HEK293 (cell line): ENCODE measurements around the gene TMEM9B.

Source experiments
- CTCF ChIA-PET: fragments of 350-600 bp; formaldehyde crosslinking; extraction: SDS; loops from one replicate; lab custom pipeline; 2021; ENCODE audit warnings: antibody characterized with exemption; lab: Yijun Ruan, JAX
- POLR2A ChIA-PET: fragments of 300-600 bp; formaldehyde crosslinking; extraction: SDS; loops from one replicate; lab custom pipeline; 2020; ENCODE audit warnings: antibody characterized with exemption, inconsistent platforms; lab: Yijun Ruan, JAX
- H3K27ac ChIP-seq: fragments of 200-500 bp; sonication (Bioruptor generic); 2 replicates; pipeline ENCODE4 v1.5.1; 2014; ENCODE audit warnings: low read depth, low read length, control low read depth, inconsistent platforms; ENCODE audit errors: extremely low read depth
- H3K36me3 ChIP-seq, 2 experiments: fragments of 200-500 bp in 1 of 2; sonication (Bioruptor generic) in 1 of 2; 1 replicate in 1 of 2; 2 replicates in 1 of 2; pipeline ENCODE4 v1.5.1; 2014 to 2017; ENCODE audit warnings: inconsistent platforms in 2 of 2, low read length in 2 of 2; ENCODE audit not compliant: control insufficient read depth in 2 of 2, insufficient read depth in 1 of 2
- H3K4me1 ChIP-seq: fragments of 200-500 bp; sonication (Bioruptor generic); 2 replicates; pipeline ENCODE4 v1.5.1; 2014; ENCODE audit warnings: mild to moderate bottlenecking, low read length, inconsistent platforms; ENCODE audit not compliant: control insufficient read depth, insufficient read depth
- H3K4me3 ChIP-seq: 2 replicates; pipeline ENCODE4 v1.5.1; 2011; ENCODE audit warnings: low read depth, mild to moderate bottlenecking, control low read depth, low read length, moderate library complexity
- H3K9me3 ChIP-seq: fragments of 200-500 bp; sonication (Bioruptor generic); 2 replicates; pipeline ENCODE4 v1.5.1; 2014; ENCODE audit warnings: low read depth, low read length, inconsistent platforms; ENCODE audit not compliant: control insufficient read depth, insufficient read depth
- EGR2 ChIP-seq: fragments of 450-650 bp; formaldehyde crosslinking; IDR thresholded peaks from 2 replicates; pipeline ENCODE4 v1.5.1; 2016; ENCODE audit warnings: low read depth, missing biosample characterization, missing genetic modification characterization
- GLIS2 ChIP-seq: fragments of 450-650 bp; formaldehyde crosslinking; IDR thresholded peaks from 2 replicates; pipeline ENCODE4 v1.5.1; 2016; ENCODE audit warnings: missing biosample characterization, missing genetic modification characterization
- INSM2 ChIP-seq: fragments of 450-650 bp; formaldehyde crosslinking; IDR thresholded peaks from 2 replicates; pipeline ENCODE4 v1.5.1; 2016; ENCODE audit warnings: missing biosample characterization, missing genetic modification characterization
- PBX3 ChIP-seq: sonication (generic); formaldehyde crosslinking; IDR thresholded peaks from 2 replicates; pipeline ENCODE4 v1.8.1; 2022; ENCODE audit warnings: mild to moderate bottlenecking, moderate library complexity, missing genetic modification reagents
- SETDB1 ChIP-seq: IDR thresholded peaks from one replicate; pipeline ENCODE4 v1.6.1; 2017; ENCODE audit warnings: mild to moderate bottlenecking, low read length, moderate library complexity, mixed read lengths; ENCODE audit not compliant: insufficient read length
- SP7 ChIP-seq: fragments of 450-650 bp; formaldehyde crosslinking; IDR thresholded peaks from 2 replicates; pipeline ENCODE4 v1.5.1; 2016; ENCODE audit warnings: missing biosample characterization, missing genetic modification characterization
- TRIM28 ChIP-seq: IDR thresholded peaks from 2 replicates; pipeline ENCODE4 v1.6.1; 2011; ENCODE audit warnings: low read length, control low read depth, borderline replicate concordance
- TSHZ1 ChIP-seq: fragments of 450-650 bp; formaldehyde crosslinking; IDR thresholded peaks from 2 replicates; pipeline ENCODE4 v1.5.1; 2016; ENCODE audit warnings: missing biosample characterization, missing genetic modification characterization, borderline replicate concordance
- ZBTB11 ChIP-seq: fragments of 450-650 bp; formaldehyde crosslinking; conservative IDR thresholded peaks from 2 replicates; pipeline ENCODE4 v1.5.1; 2016; ENCODE audit warnings: low read depth, missing biosample characterization, missing genetic modification characterization
- ZBTB26 ChIP-seq: fragments of 450-650 bp; formaldehyde crosslinking; optimal IDR thresholded peaks from 2 replicates; pipeline ENCODE3; 2016; ENCODE audit warnings: missing biosample characterization, mild to moderate bottlenecking, missing genetic modification characterization
- ZIC2 ChIP-seq: fragments of 450-650 bp; formaldehyde crosslinking; IDR thresholded peaks from 2 replicates; pipeline ENCODE4 v1.5.1; 2016; ENCODE audit warnings: missing biosample characterization, missing genetic modification characterization
- ZNF140 ChIP-seq: fragments of 450-650 bp; formaldehyde crosslinking; IDR thresholded peaks from 2 replicates; pipeline ENCODE4 v1.5.1; 2016; ENCODE audit warnings: missing biosample characterization, missing genetic modification characterization
- ZNF311 ChIP-seq: fragments of 450-650 bp; formaldehyde crosslinking; IDR thresholded peaks from 2 replicates; pipeline ENCODE4 v1.5.1; 2017; ENCODE audit warnings: missing biosample characterization, missing genetic modification characterization, borderline replicate concordance
- ZNF341 ChIP-seq: fragments of 450-650 bp; formaldehyde crosslinking; IDR thresholded peaks from 2 replicates; pipeline ENCODE4; 2016; ENCODE audit warnings: low read depth, missing biosample characterization, missing genetic modification characterization
- ZNF37A ChIP-seq: fragments of 450-650 bp; IDR thresholded peaks from 2 replicates; pipeline ENCODE4 v1.5.1; 2018; ENCODE audit warnings: missing biosample characterization, missing genetic modification characterization
- ZNF530 ChIP-seq: fragments of 450-650 bp; formaldehyde crosslinking; IDR thresholded peaks from 2 replicates; pipeline ENCODE4 v1.5.1; 2016; ENCODE audit warnings: low read depth, missing biosample characterization, missing genetic modification characterization
- ZSCAN18 ChIP-seq: fragments of 450-650 bp; formaldehyde crosslinking; IDR thresholded peaks from 2 replicates; pipeline ENCODE4 v1.5.1; 2016; ENCODE audit warnings: missing biosample characterization, missing genetic modification characterization

TMEM9B gene

GRCh38 chr11:8928981-8929615 lies 35.1 kb downstream of the TMEM9B start:
- Histone ChIP-seq H3K27ac (no peak overlapping the region), H3K36me3 (peaks cover 0 to 32% of the 10 kb centered on the region in 2 experiments; a peak in 1 of 3 replicates), H3K4me1 (no peaks in the 10 kb centered on the region), H3K4me3 (no peak overlapping the region), H3K9me3 (no peaks in the 10 kb centered on the region)
- POLR2A ChIA-PET = no interaction called here
- TF ChIP-seq ZIC2 (tag by site-specific recombination) (no peak), ZNF140 (tag by site-specific recombination) (no peak), INSM2 (tag by site-specific recombination) (no peak), PBX3 (CRISPR knock-in tag) (no peak), ZNF341 (tag by site-specific recombination) (no peak), TSHZ1 (tag by site-specific recombination) (no peak), ZNF37A (tag by site-specific recombination) (no peak), ZNF530 (tag by site-specific recombination) (no peak), GLIS2 (no peak), ZSCAN18 (no peak)
- CTCF ChIA-PET = no interaction called here

GRCh38 chr11:8928205-8928604 lies 36.0 kb downstream of the TMEM9B start:
- Histone ChIP-seq H3K9me3 (no peaks in the 10 kb centered on the region), H3K4me3 (no peak overlapping the region), H3K4me1 (no peaks in the 10 kb centered on the region), H3K36me3 (peaks cover 0 to 38% of the 10 kb centered on the region in 2 experiments; a peak in 1 of 3 replicates), H3K27ac (no peak overlapping the region)
- POLR2A ChIA-PET = no interaction called here
- CTCF ChIA-PET = no interaction called here
- TF ChIP-seq ZBTB11 (tag by site-specific recombination) (no peak), TRIM28 (no peak), ZBTB26 (no peak), EGR2 (no peak), TSHZ1 (tag by site-specific recombination) (no peak), ZNF311 (no peak), GLIS2 (no peak), SP7 (tag by site-specific recombination) (no peak), SETDB1 (no peak)
